ENCODE measurements around the gene SH2D1A.
"Not testable (repeated sequence)": the region's sequence is repeated elsewhere in the genome, so short reads cannot be mapped to it uniquely, and the experiment has no call there.

DNA sequence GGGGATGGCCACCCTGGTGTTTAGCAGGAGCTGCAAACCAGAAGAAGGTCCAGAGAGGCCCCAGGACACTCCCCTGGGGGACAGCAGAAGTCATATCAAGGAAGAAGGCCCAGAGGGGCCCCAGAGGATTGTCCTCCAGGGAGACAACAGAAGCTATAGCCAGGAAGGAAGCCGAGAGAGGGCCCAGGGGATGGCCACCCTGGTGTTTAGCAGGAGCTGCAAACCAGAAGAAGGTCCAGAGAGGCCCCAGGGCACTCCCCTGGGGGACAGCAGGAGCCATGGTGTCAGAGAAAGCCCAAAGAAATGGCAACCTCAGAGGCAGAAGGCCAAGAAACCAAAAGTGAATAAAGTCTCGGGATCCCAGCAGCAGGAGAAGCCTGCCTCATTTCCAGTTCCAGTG is 11.8 kb upstream of the SH2D1A start:
- TF ChIP-seq EZH2 (IDR thresholded peaks at IDR 0.05; ENCODE audit: low read depth); CTCF (conservative IDR thresholded peaks at IDR 0.05): not testable (repeated sequence)
